HG02884 (cell line): ENCODE data around the gene GCNT2.
"Not testable (repeated sequence)": the region's sequence is repeated elsewhere in the genome, so short reads cannot be mapped to it uniquely, and the experiment has no call there.

Source experiments
- ATAC-seq: cut with Tn5 transposase; IDR thresholded peaks from one replicate; pipeline ENCODE4 v1.9.1; 2021; ENCODE audit warnings: mild to moderate bottlenecking, moderate library complexity; ENCODE audit not compliant: unreplicated experiment

GCNT2 gene

DNA sequence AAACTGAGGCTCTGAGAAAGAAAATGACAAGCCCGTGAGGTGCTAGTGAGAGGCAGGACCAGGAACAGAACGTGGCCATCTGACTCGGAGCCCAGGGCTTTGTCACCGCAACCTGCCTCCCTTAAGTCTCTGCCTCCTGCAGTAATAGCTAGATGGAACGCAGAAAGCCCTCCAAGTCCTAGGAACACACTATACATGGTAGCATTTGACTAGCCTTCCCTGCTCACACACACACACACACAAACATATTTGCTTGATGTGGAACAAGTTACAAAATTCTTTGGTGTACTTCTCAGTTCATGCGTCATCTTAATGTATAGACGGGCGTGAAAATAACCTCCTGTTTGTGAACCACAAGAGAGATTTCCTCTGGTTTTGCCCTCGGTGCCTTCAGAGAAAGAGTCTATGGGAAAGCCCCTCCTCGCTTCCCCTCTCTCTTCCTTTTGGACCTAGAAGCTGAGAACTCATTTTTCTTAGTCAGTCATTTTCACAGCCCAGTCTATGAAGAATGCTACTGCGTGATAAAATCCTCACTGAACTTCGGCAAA is 134.4 kb downstream of the GCNT2 start:
- ATAC-seq = no peak

DNA sequence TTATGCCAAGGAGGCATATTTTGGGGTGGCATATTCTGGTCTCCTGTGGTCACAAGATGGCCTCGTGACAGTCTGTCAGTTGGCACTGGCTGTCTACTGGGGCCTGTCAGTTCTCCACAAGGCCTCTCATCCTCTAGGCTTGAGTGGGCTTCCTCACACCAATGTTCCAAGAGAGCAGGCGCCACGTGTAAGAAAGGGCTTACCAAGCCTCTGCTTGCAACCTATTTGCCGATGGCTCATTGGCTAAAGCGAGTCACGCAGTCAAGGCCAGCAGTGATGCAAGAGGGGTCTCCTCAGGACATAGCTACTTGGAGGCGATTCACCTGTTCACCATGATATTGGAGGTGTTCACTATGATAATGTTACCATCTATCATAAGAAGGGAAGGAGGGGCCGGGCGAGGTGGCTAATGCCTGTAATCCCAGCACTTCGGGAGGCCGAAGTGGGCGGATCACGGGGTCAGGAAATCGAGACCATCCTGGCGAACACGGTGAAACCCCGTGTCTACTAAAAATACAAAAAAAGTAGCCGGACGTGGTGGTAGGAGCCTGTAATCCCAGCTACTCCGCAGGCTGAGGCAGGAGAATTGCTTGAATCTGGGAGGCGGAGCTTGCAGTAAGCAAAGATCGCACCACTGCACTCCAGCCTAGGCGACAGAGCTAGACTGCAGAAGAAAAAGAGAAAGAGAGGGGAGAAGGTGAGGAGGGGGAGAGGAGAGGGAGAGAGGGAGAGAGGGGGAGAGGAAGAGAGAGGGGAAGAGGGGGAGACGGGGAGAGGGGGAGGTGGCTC is 138.0 kb downstream of the GCNT2 start:
- ATAC-seq = no peak

DNA sequence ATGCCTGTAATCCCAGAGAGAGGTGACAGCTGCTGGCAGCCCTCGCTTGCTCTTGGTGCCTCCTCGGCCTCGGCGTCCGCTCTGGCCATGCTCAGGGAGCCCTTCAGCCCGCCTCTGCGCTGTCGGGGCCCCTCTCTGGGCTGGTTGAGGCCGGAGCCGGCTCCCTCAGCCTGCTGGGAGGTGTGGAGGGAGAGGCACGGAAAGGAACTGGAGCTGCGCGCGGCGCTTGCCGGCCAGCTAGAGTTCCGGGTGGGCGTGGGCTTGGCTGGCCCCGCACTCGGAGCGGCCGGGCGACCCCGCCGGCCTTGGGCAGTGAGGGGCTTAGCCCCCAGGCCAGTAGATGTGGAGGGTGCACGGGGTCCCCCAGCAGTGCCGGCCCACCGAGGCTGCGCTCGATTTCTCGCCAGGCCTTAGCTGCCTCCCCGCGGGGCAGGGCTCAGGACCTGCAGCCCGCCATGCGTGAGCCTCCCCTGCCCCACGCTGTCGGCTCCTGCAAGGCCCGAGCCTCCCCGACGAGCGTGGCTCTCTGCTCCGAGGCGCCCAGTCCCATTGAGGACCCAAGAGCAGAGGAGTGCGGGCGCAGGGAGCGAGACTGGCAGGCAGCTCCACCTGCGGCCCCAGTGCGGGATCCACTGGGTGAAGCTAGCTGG is 138.7 kb downstream of the GCNT2 start:
- no peak for ATAC-seq

DNA sequence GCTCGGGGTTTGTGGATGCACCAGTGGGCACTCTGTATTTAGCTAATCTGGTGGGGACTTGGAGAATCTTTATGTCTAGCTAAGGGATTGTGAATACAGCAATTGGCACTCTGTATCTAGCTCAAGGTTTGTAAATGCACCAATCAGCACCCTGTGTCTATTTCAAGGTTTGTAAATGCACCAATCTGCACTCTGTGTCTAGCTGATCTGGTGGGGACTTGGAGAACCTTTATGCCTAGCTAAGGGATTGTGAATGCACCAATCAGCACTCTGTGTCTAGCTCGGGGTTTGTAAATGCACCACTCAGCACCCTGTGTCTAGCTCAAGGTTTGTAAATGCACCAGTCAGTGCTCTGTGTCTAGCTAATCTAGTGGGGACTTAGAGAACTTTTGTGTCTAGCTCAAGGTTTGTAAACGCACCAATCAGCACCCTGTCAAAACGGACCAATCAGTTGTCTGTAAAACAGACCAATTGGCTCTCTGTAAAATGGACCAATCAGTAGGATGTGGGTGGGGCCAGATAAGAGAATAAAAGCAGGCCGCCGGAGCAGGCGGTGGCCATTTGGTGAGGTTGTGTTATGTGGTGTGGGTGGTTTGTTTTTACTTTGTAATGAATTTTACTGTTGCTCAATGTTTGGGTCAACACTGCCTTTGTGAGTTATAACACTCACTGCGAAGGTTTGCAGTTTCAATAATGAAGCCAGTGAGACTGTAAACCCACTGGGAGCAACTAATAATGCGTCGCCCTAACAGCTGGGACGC is 139.5 kb downstream of the GCNT2 start:
- ATAC-seq = not testable (repeated sequence)

DNA sequence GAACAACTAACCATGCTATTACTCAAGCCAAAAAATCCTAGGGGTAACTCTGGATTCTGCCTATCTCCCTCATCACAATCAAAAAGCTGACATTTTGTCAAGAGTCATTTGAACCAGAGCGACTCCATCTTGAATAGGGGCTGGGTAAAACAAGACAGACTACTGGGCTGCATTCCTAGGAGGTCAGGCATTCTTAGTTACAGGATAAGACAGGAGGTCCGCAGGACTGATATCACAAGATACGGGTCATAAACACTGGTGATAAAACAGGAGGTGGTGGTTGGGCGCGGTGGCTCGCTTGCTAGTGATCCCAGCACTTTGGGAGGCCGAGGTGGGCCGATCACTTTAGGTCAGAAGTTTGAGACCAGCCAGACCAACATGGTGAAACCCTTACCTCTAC is 141.1 kb downstream of the GCNT2 start:
- ATAC-seq = no peak

DNA sequence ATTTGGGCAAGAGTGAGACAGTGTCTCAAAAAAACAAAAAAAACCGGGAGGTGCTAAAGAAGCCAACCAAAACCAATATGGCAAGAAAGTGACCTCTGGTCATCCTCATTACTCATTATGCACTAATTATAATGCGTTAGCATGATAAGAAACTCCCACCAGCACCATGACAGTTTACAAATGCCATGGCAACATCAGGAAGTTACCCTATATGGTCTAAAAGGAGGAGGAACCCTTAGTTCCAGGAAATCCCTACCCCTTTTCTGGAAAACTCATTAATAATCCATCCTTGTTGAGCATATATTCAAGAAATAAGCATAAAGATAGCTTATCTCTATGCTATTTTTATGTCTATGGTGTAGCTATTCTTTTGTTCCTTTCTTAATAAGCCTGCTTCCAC is 141.6 kb downstream of the GCNT2 start:
- no peak for ATAC-seq

DNA sequence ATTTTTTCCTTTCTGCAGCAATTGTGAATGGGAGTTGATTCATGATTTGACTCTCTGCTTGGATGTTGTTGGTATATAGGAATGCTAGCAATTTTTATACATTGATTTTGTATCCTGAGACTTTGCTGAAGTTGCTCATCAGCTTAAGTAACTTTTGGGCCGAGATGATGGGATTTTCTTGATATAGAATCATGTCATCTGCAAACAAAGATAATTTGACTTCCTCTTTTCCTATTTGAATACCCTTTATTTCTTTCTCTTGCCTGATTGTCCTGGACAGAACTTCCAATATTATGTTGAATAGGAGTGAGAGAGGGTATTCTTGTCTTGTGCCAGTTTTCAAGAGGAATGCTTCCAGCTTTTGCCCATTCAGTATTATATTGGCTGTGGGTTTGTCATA is 144.4 kb downstream of the GCNT2 start:
- ATAC-seq = not testable (repeated sequence)

DNA sequence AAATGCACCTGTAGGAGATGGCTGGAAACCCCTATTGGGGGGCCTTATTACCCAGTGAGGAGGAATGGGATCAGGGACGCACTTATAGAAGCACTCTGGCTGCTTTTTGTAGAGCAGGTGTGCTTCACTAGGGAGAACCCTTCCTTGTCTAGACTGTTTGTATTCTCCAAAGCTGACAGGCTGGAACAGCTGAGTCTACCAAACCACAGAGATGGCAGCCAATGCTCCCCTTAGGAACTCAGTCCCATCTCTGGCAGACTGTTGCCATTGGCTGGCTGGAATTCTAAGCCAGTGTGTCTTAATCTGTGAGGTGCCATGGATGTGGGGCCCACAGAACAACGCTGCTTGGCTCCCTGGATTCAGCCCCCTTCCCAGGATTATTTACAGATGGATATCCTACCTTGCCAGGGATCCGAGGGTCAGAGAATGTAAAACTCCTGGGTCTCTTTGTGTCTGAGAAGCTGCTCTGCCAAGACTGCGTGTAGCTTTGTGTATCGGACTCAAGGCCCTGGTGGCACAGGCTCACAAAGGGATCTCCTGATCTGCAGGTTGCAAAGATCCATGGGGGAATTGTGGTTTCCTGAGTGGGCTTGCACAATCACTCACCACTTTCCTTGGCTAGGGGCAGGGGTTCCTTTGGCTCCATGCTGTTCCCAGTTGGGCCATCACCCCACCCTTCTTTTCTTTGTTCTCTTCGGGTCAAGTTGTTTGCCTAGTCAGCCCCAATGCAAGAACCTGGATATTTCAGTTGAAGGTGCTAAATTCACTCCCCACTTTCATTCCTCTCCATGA is 147.2 kb downstream of the GCNT2 start:
- no peak for ATAC-seq

DNA sequence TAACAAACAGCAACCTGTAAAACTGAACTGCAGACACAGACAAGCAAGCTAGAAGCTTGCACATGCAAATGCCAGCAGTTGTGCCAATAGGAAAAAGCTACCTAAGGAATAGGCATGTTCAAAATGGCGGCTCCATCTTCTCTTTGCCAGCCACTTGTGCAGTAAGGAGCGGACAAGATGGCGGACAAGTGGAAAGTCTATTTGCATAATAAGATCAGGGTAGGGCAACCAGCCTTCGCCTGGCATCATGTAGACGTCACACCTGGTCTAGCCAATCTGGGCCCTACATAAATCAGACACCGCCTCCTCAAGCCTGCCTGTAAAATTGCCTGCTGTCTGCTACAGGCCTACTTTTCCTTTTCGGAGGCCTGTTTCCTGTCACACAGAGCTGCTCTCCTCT is 155.3 kb downstream of the GCNT2 start:
- ATAC-seq = no peak

DNA sequence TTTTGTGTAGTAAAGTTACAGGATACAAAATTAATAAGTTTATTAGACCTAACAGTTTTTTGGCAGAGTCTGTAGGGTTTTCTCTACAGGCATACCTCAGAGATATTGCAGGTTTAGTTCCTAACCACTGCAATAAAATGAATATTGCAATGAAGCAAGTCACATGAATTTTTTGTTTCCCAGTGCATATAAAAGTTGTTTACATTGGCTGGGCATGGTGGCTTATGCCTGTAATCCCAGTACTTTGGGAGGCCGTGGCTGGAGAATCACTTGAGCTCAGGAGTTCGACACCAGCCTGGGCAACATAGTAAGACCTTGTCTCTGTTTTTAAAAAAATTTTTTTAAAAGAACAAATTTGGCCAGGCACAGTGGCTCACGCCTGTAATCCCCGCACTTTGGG is 157.3 kb downstream of the GCNT2 start:
- no peak for ATAC-seq
